Endothelial cell of umbilical vein (primary cell): Measurements from ENCODE around the gene CFLAR. TPM values are rescaled to one million over a fixed set of nuclear protein-coding genes. Genes with fewer than 3 reads are reported as not detected.
A peak's percentile ranks its signal among the peaks of the same experiment; 100 is the strongest.

Experiments used
- BruUV-seq: library from RNA; stranded (reverse); fragments of 400-500 nt; replicated peaks from 2 replicates; lab custom pipeline; 2021; lab: Mats Ljungman, UMichigan
- CTCF ChIA-PET: fragments of 300-600, 350-600 bp; sonication (Branson Sonifier 250); formaldehyde crosslinking; loops from one replicate; lab custom pipeline; 2021; ENCODE audit warnings: antibody characterized with exemption, inconsistent platforms; lab: Charles Lee
- POLR2A ChIA-PET: fragments of 300-600, 350-600 bp; sonication (Branson Sonifier 250); formaldehyde crosslinking; loops from one replicate; lab custom pipeline; 2021; ENCODE audit warnings: antibody characterized with exemption, inconsistent platforms; lab: Charles Lee
- DNase-seq: peaks from one replicate; pipeline ENCODE4 v3.0.0-alpha.2; 2011; ENCODE audit warnings: low read depth, low spot score
- FAIRE-seq: peaks from 2 replicates; lab custom pipeline; 2011; peaks lifted over from hg19 to GRCh38; lab: Jason Lieb, UNC
- H2AFZ ChIP-seq: 2 replicates; pipeline ENCODE4 v1.6.0; 2012; ENCODE audit warnings: low read depth, low read length, control low read depth, inconsistent platforms
- H3K27ac ChIP-seq: 2 replicates; pipeline ENCODE4 v1.5.1; 2011; ENCODE audit warnings: low read depth, mild to moderate bottlenecking, control low read depth, low read length, moderate library complexity; ENCODE audit not compliant: insufficient read depth
- H3K27me3 ChIP-seq, 2 experiments: 2 replicates each; pipeline versions ENCODE4 v1.6.0 to v1.6.1; 2011; ENCODE audit warnings: low read length in 2 of 2, mixed read lengths in 1 of 2; ENCODE audit not compliant: control insufficient read depth in 2 of 2, insufficient read depth in 2 of 2
- H3K36me3 ChIP-seq, 2 experiments: 2 replicates in 1 of 2; 3 replicates in 1 of 2; pipeline ENCODE4 v1.5.1; 2011; ENCODE audit warnings: low read length in 2 of 2, mild to moderate bottlenecking in 1 of 2, moderate library complexity in 1 of 2; ENCODE audit not compliant: control insufficient read depth in 2 of 2, insufficient read depth in 2 of 2; ENCODE audit errors: extremely low read depth in 1 of 2
- H3K4me1 ChIP-seq: 3 replicates; pipeline ENCODE4 v1.5.1; 2011; ENCODE audit warnings: mild to moderate bottlenecking, low read length; ENCODE audit not compliant: control insufficient read depth, insufficient read depth; ENCODE audit errors: extremely low read depth
- H3K4me2 ChIP-seq: 2 replicates; pipeline ENCODE4 v1.6.1; 2011; ENCODE audit warnings: low read length, control low read depth, mixed read lengths; ENCODE audit not compliant: insufficient read depth
- H3K4me3 ChIP-seq, 3 experiments: fragments of 200-600 bp in 1 of 3; sonication (generic), shearing (Covaris generic) in 1 of 3; replicated peaks in 1 of 3; 2 replicates each; pipeline ENCODE4 v1.5.1; 2011 to 2016; ENCODE audit warnings: control low read depth in 3 of 3, low read length in 3 of 3, mild to moderate bottlenecking in 2 of 3, inconsistent platforms in 1 of 3, low read depth in 1 of 3, moderate library complexity in 1 of 3; ENCODE audit not compliant: insufficient read depth in 1 of 3
- H3K79me2 ChIP-seq: 2 replicates; pipeline ENCODE4 v1.6.0; 2012; ENCODE audit warnings: low read length, inconsistent platforms; ENCODE audit not compliant: control insufficient read depth, insufficient read depth
- H3K9ac ChIP-seq: replicated peaks from 2 replicates; pipeline ENCODE3; 2011; ENCODE audit warnings: low read length, control low read depth; ENCODE audit not compliant: insufficient read depth; ENCODE audit errors: extremely low read depth
- H3K9me1 ChIP-seq: replicated peaks from 3 replicates; pipeline ENCODE4 v1.6.0; 2011; ENCODE audit warnings: mild to moderate bottlenecking, low read length; ENCODE audit not compliant: control insufficient read depth, insufficient read depth; ENCODE audit errors: extremely low read depth
- H3K9me3 ChIP-seq: replicated peaks from 2 replicates; pipeline ENCODE4 v1.5.1; 2012; ENCODE audit warnings: low read length, inconsistent platforms; ENCODE audit not compliant: control insufficient read depth, insufficient read depth
- H4K20me1 ChIP-seq: replicated peaks from 2 replicates; pipeline ENCODE3; 2011; ENCODE audit warnings: mild to moderate bottlenecking, low read length; ENCODE audit not compliant: control insufficient read depth, insufficient read depth; ENCODE audit errors: extremely low read depth
- EZH2 ChIP-seq: IDR thresholded peaks from 2 replicates; pipeline ENCODE4 v1.6.1; 2012; ENCODE audit warnings: borderline replicate concordance, low read depth, mild to moderate bottlenecking, moderate library complexity, low read length, inconsistent platforms; ENCODE audit not compliant: severe bottlenecking
- FOS ChIP-seq: IDR thresholded peaks from 2 replicates; pipeline ENCODE4 v1.6.1; 2011; ENCODE audit warnings: mild to moderate bottlenecking, low read length, moderate library complexity, borderline replicate concordance; ENCODE audit not compliant: insufficient read depth
- GATA2 ChIP-seq: IDR thresholded peaks from 2 replicates; pipeline ENCODE4 v1.7.0; 2011; ENCODE audit warnings: low read depth, mild to moderate bottlenecking, moderate library complexity, mixed read lengths, low read length; ENCODE audit not compliant: insufficient read length, insufficient read depth
- JUN ChIP-seq: IDR thresholded peaks from 2 replicates; pipeline ENCODE4 v1.6.1; 2011; ENCODE audit warnings: borderline replicate concordance, low read depth; ENCODE audit not compliant: insufficient read length, insufficient read depth
- MYC ChIP-seq: IDR thresholded peaks from one replicate; pipeline ENCODE4 v1.6.1; 2011; ENCODE audit warnings: mild to moderate bottlenecking, low read depth, low read length
- POLR2A ChIP-seq: IDR thresholded peaks from 2 replicates; pipeline ENCODE4 v1.6.1; 2012; ENCODE audit warnings: low read depth, mild to moderate bottlenecking, control low read depth, low read length
- POLR2AphosphoS5 ChIP-seq: IDR thresholded peaks from 2 replicates; pipeline ENCODE4 v1.6.1; 2012; ENCODE audit warnings: low read depth, mild to moderate bottlenecking, control low read depth, low read length, moderate library complexity; ENCODE audit not compliant: insufficient read depth
- dilution Hi-C: fragments of 300-500 bp; cut with MboI; formaldehyde crosslinking; loops from one replicate; pipeline ENCODE4 v1.15.0; 2019; ENCODE audit warnings: low sequenced_read_pairs; ENCODE audit not compliant: extremely low pct_ligation_motif_present
- intact Hi-C: fragments of 100-400 bp; cut with micrococcal nuclease; formaldehyde crosslinking; loops from one replicate; pipeline ENCODE4 v1.10.0; 2022
- polyA plus RNA-seq, 4 experiments: library from polyadenylated mRNA; depleted of rRNA in 3 of 4; stranded (reverse) in 3 of 4; unstranded in 1 of 4; fragments of >200 nt; gene quantifications; 2 replicates each; pipeline versions ENCODE4 v1.2.1 to v1.2.3, GENCODE V29; 2011 to 2012; ENCODE audit warnings: missing spikeins in 1 of 4
- total RNA-seq: library from RNA; stranded (reverse); gene quantifications from 2 replicates; pipeline ENCODE4 v1.2.3, GENCODE V29; 2021
- TF ChIP-seq, protein P1 (sequence below), 2 donors: IDR thresholded peaks; 1 replicate in 1 of 2; 2 replicates in 1 of 2; pipeline ENCODE4 v1.5.1; 2011; ENCODE audit warnings: low read length in 2 of 2, mild to moderate bottlenecking in 2 of 2, moderate library complexity in 2 of 2, control low read depth in 1 of 2, inconsistent platforms in 1 of 2, low read depth in 1 of 2; ENCODE audit not compliant: insufficient read depth in 1 of 2; ENCODE audit errors: extremely low read depth in 1 of 2
- TF ChIP-seq, protein P2 (sequence below): IDR thresholded peaks from 2 replicates; pipeline ENCODE4 v1.6.1; 2011; ENCODE audit not compliant: insufficient read depth, insufficient read length

The CFLAR gene
- total and polyA plus RNA-seq, 2 donors (not counting 3 experiments of a cell fraction or from before 2014, with no cell fraction given), result 104 to 260 TPM

GRCh38 chr2:201158111-201158929, 42.4 kb downstream of the CFLAR start:
- Histone ChIP-seq H3K9me3 (no peaks in the 10 kb centered on the region), H3K4me3 (no peak overlapping the region), H3K9me1 (no peaks in the 10 kb centered on the region), H3K79me2 (peaks cover 15% of the 10 kb centered on the region), H2AFZ (no peak overlapping the region), H3K9ac (no peak overlapping the region), H3K27ac (peak overlapping the region; percentile 54), H4K20me1 (no peaks in the 10 kb centered on the region), H3K4me1 (peaks cover 14% of the 10 kb centered on the region), H3K27me3 (no peaks in the 10 kb centered on the region), H3K4me2 (no peak overlapping the region), H3K36me3 (peaks cover 29 to 32% of the 10 kb centered on the region in 2 experiments)
- FAIRE-seq (peak; percentile 90), DNase-seq (peak; percentile 89)
- ChIA-PET POLR2A (interaction anchor here (0.9 to 1.4 kb wide), 7 partner anchors 10 to 74 kb away, joined by 3 to 10 read pairs (median 4); no protein-coding TSS in a partner anchor), CTCF (interaction anchor here (0.7 to 4.5 kb wide), 39 partner anchors 11 to 445 kb away, joined by 3 to 140 read pairs (median 5); partner anchors contain the start of genes CASP10, CFLAR and ORC2)
- BruUV-seq, result TSS peak; percentile 50
- no peak for TF ChIP-seq MYC
- TF ChIP-seq EZH2, result no peak
- peak; percentile 29 for TF ChIP-seq POLR2AphosphoS5
- peak; percentile 49 for TF ChIP-seq GATA2
- TF ChIP-seq, protein P1, sequence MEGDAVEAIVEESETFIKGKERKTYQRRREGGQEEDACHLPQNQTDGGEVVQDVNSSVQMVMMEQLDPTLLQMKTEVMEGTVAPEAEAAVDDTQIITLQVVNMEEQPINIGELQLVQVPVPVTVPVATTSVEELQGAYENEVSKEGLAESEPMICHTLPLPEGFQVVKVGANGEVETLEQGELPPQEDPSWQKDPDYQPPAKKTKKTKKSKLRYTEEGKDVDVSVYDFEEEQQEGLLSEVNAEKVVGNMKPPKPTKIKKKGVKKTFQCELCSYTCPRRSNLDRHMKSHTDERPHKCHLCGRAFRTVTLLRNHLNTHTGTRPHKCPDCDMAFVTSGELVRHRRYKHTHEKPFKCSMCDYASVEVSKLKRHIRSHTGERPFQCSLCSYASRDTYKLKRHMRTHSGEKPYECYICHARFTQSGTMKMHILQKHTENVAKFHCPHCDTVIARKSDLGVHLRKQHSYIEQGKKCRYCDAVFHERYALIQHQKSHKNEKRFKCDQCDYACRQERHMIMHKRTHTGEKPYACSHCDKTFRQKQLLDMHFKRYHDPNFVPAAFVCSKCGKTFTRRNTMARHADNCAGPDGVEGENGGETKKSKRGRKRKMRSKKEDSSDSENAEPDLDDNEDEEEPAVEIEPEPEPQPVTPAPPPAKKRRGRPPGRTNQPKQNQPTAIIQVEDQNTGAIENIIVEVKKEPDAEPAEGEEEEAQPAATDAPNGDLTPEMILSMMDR (IDR thresholded peaks at IDR 0.05; ENCODE audit: extremely low read depth in 1 of 2, insufficient read depth in 1 of 2, low read depth in 1 of 2, low read length in 2 of 2), result peak; percentile 64 to 77
- no peak for TF ChIP-seq FOS
- TF ChIP-seq, protein P2, sequence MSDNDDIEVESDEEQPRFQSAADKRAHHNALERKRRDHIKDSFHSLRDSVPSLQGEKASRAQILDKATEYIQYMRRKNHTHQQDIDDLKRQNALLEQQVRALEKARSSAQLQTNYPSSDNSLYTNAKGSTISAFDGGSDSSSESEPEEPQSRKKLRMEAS, result no peak
- TF ChIP-seq POLR2A, result no peak
- no peak for TF ChIP-seq JUN
- intact Hi-C loops (loop anchor here (1.0 kb wide), 5 partner anchors 40 to 257 kb away; partner anchors contain the start of genes HYCC2 and ORC2), dilution Hi-C loops (no loop called here)
